PC-3 (cell line): ENCODE data around the gene OR52E2.

Experiments used
- EZH2phosphoT487 ChIP-seq: fragments of 300-600 bp; sonication (generic); IDR thresholded peaks from 2 replicates; pipeline ENCODE4 v1.6.1; 2018; ENCODE audit warnings: mild to moderate bottlenecking, antibody characterized with exemption, low read length, borderline replicate concordance
- TF ChIP-seq, protein P1 (sequence below): fragments of 300-600 bp; sonication (generic); conservative IDR thresholded peaks from 2 replicates; pipeline ENCODE4 v1.5.1; 2017; ENCODE audit warnings: antibody characterized with exemption, low read depth, mild to moderate bottlenecking, low read length

DNA sequence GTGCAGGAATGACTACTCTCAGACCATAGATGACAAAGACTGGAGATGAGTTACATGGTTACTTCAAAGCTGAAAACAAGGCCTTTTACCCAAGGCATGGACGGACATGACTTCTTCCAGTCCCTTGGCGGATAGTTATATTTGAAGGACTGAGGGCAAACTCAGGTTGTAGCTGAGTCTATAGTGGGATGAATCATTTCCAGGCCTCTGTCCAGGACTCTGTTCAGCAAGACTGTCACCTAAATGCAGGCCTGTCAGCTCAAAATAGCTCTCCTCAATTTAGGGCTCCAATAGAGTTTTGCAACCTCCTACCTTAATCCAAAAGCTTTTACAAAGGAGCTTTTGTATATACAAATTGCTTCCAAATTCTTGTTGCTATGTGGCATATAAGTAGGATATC lies 37.4 kb downstream of the OR52E2 start:
- no peak for TF ChIP-seq EZH2phosphoT487
- TF ChIP-seq, protein P1, sequence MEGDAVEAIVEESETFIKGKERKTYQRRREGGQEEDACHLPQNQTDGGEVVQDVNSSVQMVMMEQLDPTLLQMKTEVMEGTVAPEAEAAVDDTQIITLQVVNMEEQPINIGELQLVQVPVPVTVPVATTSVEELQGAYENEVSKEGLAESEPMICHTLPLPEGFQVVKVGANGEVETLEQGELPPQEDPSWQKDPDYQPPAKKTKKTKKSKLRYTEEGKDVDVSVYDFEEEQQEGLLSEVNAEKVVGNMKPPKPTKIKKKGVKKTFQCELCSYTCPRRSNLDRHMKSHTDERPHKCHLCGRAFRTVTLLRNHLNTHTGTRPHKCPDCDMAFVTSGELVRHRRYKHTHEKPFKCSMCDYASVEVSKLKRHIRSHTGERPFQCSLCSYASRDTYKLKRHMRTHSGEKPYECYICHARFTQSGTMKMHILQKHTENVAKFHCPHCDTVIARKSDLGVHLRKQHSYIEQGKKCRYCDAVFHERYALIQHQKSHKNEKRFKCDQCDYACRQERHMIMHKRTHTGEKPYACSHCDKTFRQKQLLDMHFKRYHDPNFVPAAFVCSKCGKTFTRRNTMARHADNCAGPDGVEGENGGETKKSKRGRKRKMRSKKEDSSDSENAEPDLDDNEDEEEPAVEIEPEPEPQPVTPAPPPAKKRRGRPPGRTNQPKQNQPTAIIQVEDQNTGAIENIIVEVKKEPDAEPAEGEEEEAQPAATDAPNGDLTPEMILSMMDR = no peak
